ENCODE measurements around the gene CKB.

- no peak for TF ChIP-seq CTCF (IDR thresholded peaks at IDR 0.05; ENCODE audit: low read length)
- TF ChIP-seq EZH2 (optimal IDR thresholded peaks at IDR 0.05; ENCODE audit: low read depth, low read length): no peak
- no peak for TF ChIP-seq EZH2phosphoT487 (IDR thresholded peaks at IDR 0.05; ENCODE audit: low read length)
Measured at GRCh38 chr14:103563844-103564505, 41.3 kb upstream of the CKB start.

Data from MM.1S (cell line).